Right ventricle myocardium superior (tissue), 1 donor: Measurements from ENCODE around the gene CFAP119. TPM values are rescaled to one million over a fixed set of nuclear protein-coding genes. Genes with fewer than 3 reads are reported as not detected.

ENCODE experiments used
- ATAC-seq: fragments of 200-7000 bp; cut with Tn5 transposase; one replicate; pipeline ENCODE4 v1.9.1; 2020; ENCODE audit warnings: mild to moderate bottlenecking; ENCODE audit not compliant: poor library complexity
- DNase-seq: peaks from one replicate; pipeline ENCODE4 v3.0.0-alpha.2; 2020
- intact Hi-C: fragments of 100-400 bp; cut with DNase I; formaldehyde crosslinking; loops from one replicate; pipeline ENCODE4 v1.11.2; 2022
- total RNA-seq: library from RNA; stranded (reverse); fragmentation: NEBNext Ultra II Directional; extraction: Animal tissue kit (Norgen Biotek cat#: 25700); gene quantifications from one replicate; pipeline ENCODE4 v1.2.1, GENCODE V29; 2021
- donor health status: DM: no; HTN: yes; CAD: no; lungs with severe emphysema.

CFAP119 gene
- total RNA-seq, 1 donor from 2014 or later: 0.46 TPM

DNA sequence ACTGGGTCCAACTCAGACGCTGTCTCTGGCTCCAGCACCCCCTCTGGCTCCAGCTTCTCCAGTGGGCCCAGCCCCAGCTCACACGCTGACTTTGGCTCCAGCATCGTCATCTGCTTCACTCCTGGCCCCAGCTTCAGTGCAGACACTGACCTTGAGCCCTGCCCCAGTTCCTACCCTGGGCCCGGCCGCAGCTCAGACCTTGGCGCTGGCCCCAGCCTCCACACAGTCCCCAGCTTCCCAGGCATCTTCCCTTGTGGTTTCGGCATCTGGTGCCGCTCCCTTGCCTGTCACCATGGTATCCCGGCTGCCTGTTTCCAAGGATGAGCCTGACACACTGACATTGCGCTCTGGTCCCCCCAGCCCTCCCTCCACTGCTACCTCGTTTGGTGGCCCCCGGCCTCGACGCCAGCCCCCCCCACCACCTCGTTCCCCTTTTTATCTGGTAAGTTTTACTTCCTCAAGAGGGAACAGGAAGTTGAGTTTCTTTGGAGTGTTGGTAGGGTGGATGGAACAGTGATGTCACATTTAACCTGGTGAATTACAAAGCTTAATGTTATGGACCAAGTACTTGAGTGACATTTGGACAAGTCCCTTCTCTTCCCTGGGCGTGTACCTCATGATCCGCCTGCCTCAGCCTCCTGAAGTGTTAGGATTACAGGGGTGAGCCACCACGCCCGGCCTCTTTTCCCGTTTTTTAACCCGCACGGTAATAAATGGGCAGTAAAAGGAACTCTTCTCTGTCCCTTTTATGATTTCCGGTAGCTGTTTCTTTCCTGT lies 37.0 kb downstream of the CFAP119 start:
- DNase-seq (peak; percentile 66), ATAC-seq (peak; percentile 71)
- intact Hi-C loops: no loop called here

GRCh38 chr16:30723725-30724355 lies 38.0 kb downstream of the CFAP119 start:
- no peak for ATAC-seq
- no peak for DNase-seq
- intact Hi-C loops: no loop called here

- intact Hi-C loops: no loop called here
- DNase-seq: no peak
- no peak for ATAC-seq
Measured at GRCh38 chr16:30722916-30723315, 38.9 kb downstream of the CFAP119 start.

DNA sequence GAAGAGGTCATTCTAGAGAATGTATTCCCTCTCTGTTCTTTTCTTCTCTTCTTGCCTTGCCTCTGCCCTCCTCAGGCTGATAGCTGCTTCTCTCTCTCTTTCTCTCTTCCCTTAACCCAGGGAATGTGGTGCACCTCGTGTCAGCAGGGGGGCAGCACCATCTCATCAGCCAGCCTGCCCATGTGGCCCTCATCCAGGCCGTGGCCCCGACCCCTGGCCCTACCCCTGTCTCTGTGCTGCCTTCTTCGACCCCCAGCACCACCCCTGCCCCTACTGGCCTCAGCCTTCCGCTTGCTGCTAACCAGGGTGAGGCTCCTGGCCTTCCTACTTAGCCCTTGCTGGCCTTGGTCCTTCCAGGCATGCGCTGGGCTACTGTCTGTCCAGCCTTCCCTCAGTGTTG lies 39.4 kb downstream of the CFAP119 start:
- intact Hi-C loops: no loop called here
- DNase-seq (no peak), ATAC-seq (no peak)

DNA sequence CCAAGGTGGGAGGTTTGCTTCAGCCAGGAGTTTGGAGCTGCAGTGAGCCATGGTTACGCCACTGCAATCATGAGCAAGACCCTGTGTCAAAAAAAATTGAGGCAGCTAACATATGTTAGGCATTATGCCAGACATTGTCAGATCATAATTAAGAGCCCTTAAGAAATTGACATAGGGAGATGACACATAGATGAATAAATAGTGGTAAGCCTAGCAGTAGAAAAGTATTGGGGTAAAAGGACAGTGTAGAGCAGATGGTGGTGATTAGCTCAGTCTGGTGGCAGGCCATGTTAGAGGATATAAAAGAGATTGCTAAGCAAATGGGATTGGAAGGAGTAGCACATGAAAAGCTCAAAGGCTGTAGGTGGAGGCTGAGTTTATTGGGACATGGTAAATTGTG lies 40.3 kb downstream of the CFAP119 start:
- intact Hi-C loops: no loop called here
- ATAC-seq: no peak
- no peak for DNase-seq

DNA sequence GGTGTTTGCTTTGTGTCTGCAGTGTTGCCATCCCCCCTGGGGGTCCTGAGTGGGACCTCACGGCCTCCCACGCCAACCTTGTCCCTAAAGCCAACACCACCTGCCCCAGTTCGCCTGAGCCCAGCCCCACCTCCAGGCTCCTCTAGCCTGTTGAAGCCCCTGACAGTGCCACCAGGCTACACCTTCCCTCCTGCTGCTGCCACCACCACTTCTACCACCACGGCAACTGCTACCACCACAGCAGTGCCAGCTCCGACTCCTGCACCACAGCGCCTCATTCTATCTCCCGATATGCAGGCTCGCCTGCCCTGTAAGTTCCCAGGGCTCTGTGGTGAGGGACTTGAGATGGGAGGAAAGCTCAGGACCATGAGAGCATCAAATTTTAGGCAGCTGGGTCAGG lies 40.7 kb downstream of the CFAP119 start:
- intact Hi-C loops: no loop called here
- ATAC-seq (no peak), DNase-seq (no peak)

GRCh38 chr16:30720694-30721093 lies 41.2 kb downstream of the CFAP119 start:
- ATAC-seq (no peak), DNase-seq (no peak)
- intact Hi-C loops: no loop called here

DNA sequence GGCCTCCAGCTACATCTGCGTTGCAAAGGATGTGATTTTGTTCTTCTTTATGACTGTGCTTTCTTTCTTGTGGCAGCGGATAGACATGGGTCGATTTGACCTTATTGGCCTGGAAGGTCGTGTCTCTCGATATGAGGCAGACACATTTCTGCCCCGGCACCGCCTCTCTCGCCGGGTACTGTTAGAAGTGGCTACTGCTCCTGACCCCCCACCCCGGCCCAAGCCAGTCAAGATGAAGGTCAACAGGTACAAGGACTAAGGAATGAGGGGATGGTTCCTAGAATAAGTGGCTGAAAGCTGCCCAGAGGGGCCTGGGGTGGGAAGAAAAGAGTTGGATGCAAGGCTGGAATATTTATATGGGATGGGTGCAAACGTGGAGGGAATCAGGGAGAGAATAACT lies 41.8 kb downstream of the CFAP119 start:
- no peak for ATAC-seq
- intact Hi-C loops: no loop called here
- DNase-seq: no peak

DNA sequence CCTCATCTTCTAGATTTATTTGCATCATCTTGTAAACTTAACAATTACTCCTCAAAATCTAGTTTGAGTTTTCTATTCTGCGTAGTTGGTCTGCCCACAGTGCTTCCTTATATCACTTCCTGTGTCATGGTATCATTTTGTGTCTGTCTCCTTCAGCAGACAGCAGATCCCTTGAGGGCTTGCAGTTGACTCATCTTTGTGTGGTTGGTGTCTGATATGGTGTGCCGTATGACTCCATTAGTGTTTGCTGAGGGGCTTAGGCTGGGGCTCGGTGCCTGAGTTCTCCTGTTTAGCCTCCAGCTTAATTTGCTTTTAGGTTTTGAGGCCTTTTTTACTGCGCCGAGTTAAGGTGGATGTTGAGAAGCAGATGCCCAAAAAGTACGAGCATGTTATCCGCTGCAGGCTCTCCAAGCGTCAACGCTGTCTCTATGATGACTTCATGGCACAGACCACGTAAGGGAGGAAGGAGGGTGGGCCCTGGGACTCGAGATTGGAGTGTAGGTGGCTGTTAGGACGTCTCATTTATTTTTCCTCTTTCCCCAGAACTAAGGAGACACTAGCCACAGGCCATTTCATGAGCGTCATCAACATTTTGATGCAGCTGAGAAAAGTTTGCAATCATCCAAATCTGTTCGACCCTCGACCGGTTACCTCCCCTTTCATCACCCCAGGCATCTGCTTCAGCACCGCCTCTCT lies 46.0 kb downstream of the CFAP119 start:
- ATAC-seq (no peak), DNase-seq (no peak)
- intact Hi-C loops: no loop called here

DNA sequence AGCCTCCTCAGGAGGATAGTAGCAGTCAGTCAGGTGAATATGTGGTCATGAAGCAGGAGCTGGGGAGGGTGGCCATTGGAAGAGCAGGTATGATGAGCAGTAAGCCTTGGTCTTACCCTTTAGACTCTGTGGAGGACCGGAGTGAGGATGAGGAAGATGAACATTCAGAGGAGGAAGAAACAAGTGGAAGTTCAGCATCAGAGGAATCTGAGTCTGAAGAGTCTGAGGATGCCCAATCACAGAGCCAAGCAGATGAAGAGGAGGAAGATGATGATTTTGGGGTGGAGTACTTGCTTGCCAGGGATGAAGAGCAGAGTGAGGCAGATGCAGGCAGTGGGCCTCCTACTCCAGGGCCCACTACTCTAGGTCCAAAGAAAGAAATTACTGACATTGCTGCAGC lies 50.1 kb downstream of the CFAP119 start:
- ATAC-seq (no peak), DNase-seq (peak; percentile 10)
- intact Hi-C loops: no loop called here

DNA sequence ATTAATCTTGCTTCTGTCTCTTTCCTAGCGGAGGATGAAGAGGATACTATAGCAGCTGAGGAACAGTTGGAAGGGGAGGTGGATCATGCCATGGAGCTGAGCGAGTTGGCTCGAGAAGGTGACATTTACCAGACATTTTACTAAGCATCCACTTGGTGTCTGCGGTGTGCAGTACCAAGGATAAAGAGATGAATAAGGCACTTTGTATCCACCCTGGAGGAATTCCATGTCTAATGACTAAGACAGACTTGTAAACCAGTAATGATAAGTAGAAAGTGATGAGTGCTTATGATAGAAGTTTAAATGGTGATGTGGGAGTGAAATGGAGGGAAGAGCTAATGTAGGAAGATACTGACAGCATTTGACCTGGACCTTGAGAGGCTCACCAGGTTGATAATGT lies 50.9 kb downstream of the CFAP119 start:
- DNase-seq (no peak), ATAC-seq (no peak)
- intact Hi-C loops: no loop called here

Other genes starting within 250 kb of the CFAP119 start
- 71.7 TPM for gene ZNF768, start 235.5 kb downstream of the CFAP119 start, total RNA-seq
- gene ZNF747, start 227.2 kb downstream of the CFAP119 start, total RNA-seq: 8.0 TPM
- gene ZNF764, start 203.7 kb downstream of the CFAP119 start, total RNA-seq: 8.0 TPM
- 12.2 TPM for gene ZNF688, start 190.3 kb downstream of the CFAP119 start, total RNA-seq
- gene ZNF785, start 176.4 kb downstream of the CFAP119 start, total RNA-seq: 7.1 TPM
- 4.4 TPM for gene ZNF689, start 151.7 kb downstream of the CFAP119 start, total RNA-seq
- 18.9 TPM for gene PRR14, start 111.1 kb downstream of the CFAP119 start, total RNA-seq
- gene FBRS, start 103.6 kb downstream of the CFAP119 start, total RNA-seq: 28.3 TPM
- 36.7 TPM for gene SRCAP, start 62.9 kb downstream of the CFAP119 start, total RNA-seq
- 13.4 TPM for gene PHKG2, start 13.6 kb downstream of the CFAP119 start, total RNA-seq
- gene RNF40, start 260 bp upstream of the CFAP119 start, total RNA-seq: 29.4 TPM
- gene ZNF629, start 25.1 kb upstream of the CFAP119 start, total RNA-seq: 16.5 TPM
- gene BCL7C, start 132.0 kb upstream of the CFAP119 start, total RNA-seq: 28.8 TPM
- 6.5 TPM for gene CTF1, start 134.6 kb upstream of the CFAP119 start, total RNA-seq
- 4.7 TPM for gene FBXL19, start 161.5 kb upstream of the CFAP119 start, total RNA-seq
- gene ORAI3, start 187.0 kb upstream of the CFAP119 start, total RNA-seq: 9.5 TPM
- gene SETD1A, start 195.7 kb upstream of the CFAP119 start, total RNA-seq: 6.9 TPM
- gene HSD3B7, start 223.1 kb upstream of the CFAP119 start, total RNA-seq: 6.7 TPM
- 0.48 TPM for gene STX1B, start 248.6 kb upstream of the CFAP119 start, total RNA-seq